SU-DHL-6 (cell line): ENCODE results near the gene EGFL7.

Source experiments
- CTCF ChIP-seq: fragments of 200-600 bp; sonication (generic); IDR thresholded peaks from one replicate; pipeline ENCODE4 v1.5.1; 2017; ENCODE audit warnings: antibody characterized with exemption, mild to moderate bottlenecking, low read length, moderate library complexity; ENCODE audit not compliant: insufficient read depth, poor library complexity, severe bottlenecking
- EZH2phosphoT487 ChIP-seq: fragments of 200-600 bp; sonication (generic), shearing (Covaris generic); conservative IDR thresholded peaks from 2 replicates; pipeline ENCODE4 v1.6.1; 2018; ENCODE audit warnings: mild to moderate bottlenecking, antibody characterized with exemption, low read length, moderate library complexity, mixed read lengths

DNA sequence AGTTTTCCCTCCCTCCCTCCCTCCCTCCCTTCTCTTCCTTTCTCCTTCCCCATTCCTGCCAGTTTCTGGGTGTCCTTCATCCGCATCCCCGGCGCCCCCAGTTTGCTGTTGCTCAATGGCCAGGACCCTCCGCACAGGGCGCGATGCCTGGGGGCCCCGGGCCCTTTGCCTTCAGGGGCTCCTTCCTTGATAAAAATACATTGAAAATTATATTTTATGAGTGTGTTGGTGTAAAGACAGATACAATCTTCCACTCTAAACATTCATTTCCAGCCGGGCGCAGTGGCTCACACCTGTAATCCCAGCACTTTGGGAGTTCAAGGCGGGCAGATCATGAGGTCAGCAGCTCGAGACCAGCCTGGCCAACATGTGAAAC, 32.1 kb downstream of the EGFL7 start:
- TF ChIP-seq CTCF (no peak), EZH2phosphoT487 (no peak)
